H9 (cell line): ENCODE measurements around the gene KCNK1. TPM values are rescaled to one million over a fixed set of nuclear protein-coding genes. Genes with fewer than 3 reads are reported as not detected.

Experiments
- DNase-seq: peaks from one replicate; pipeline ENCODE4 v3.0.0-alpha.2; 2017
- H2AFZ ChIP-seq: one replicate; pipeline ENCODE4 v1.6.1; 2013; ENCODE audit warnings: mild to moderate bottlenecking, low read length, control low read depth, moderate library complexity
- H2AK5ac ChIP-seq: 2 replicates; pipeline ENCODE4 v1.6.1; 2013; ENCODE audit warnings: low read length, control low read depth, mixed read lengths; ENCODE audit not compliant: insufficient read length
- H2BK120ac ChIP-seq: one replicate; pipeline ENCODE4 v1.6.1; 2013; ENCODE audit warnings: low read depth, mild to moderate bottlenecking, low read length, control low read depth, inconsistent platforms; ENCODE audit not compliant: poor library complexity, severe bottlenecking
- H2BK12ac ChIP-seq: 2 replicates; pipeline ENCODE4 v1.6.1; 2013; ENCODE audit warnings: low read length, control low read depth, mixed read lengths, low read depth; ENCODE audit not compliant: insufficient read length
- H2BK15ac ChIP-seq: 2 replicates; pipeline ENCODE4 v1.6.1; 2013; ENCODE audit warnings: low read depth, low read length, control low read depth
- H2BK20ac ChIP-seq: one replicate; pipeline ENCODE4 v1.6.1; 2013; ENCODE audit warnings: low read depth, mild to moderate bottlenecking, low read length, control low read depth, inconsistent platforms; ENCODE audit not compliant: poor library complexity, severe bottlenecking
- H2BK5ac ChIP-seq: 2 replicates; pipeline ENCODE4 v1.6.1; 2013; ENCODE audit warnings: low read length, control low read depth, mixed read lengths; ENCODE audit not compliant: insufficient read length
- H3K14ac ChIP-seq: 2 replicates; pipeline ENCODE4 v1.6.1; 2013; ENCODE audit warnings: low read length, control low read depth; ENCODE audit not compliant: insufficient read depth
- H3K18ac ChIP-seq: 2 replicates; pipeline ENCODE4 v1.6.1; 2013; ENCODE audit warnings: low read depth, mild to moderate bottlenecking, mixed read lengths, low read length, control low read depth; ENCODE audit not compliant: insufficient read length
- H3K23ac ChIP-seq: 2 replicates; pipeline ENCODE4 v1.6.1; 2013; ENCODE audit warnings: low read length, control low read depth, mixed read lengths, low read depth; ENCODE audit not compliant: insufficient read length
- H3K23me2 ChIP-seq: 2 replicates; pipeline ENCODE4 v1.6.1; 2013; ENCODE audit warnings: low read depth, mild to moderate bottlenecking, mixed read lengths, low read length, control low read depth; ENCODE audit not compliant: insufficient read length, poor library complexity, severe bottlenecking
- H3K27ac ChIP-seq: 2 replicates; pipeline ENCODE4 v1.5.1; 2013; ENCODE audit warnings: low read length, control low read depth, mixed read lengths, low read depth; ENCODE audit not compliant: insufficient read length
- H3K27me3 ChIP-seq: 2 replicates; pipeline ENCODE4 v1.6.1; 2013; ENCODE audit warnings: low read length, control low read depth, inconsistent platforms; ENCODE audit not compliant: insufficient read depth
- H3K4ac ChIP-seq: 2 replicates; pipeline ENCODE4 v1.6.1; 2013; ENCODE audit warnings: low read depth, mild to moderate bottlenecking, control low read depth, inconsistent platforms, low read length, moderate library complexity
- H3K4me1 ChIP-seq: 2 replicates; pipeline ENCODE4 v1.6.1; 2013; ENCODE audit warnings: low read length, control low read depth, inconsistent platforms; ENCODE audit not compliant: insufficient read depth
- H3K4me2 ChIP-seq: 2 replicates; pipeline ENCODE4 v1.6.1; 2013; ENCODE audit warnings: low read length, control low read depth, mixed read lengths; ENCODE audit not compliant: insufficient read length, insufficient read depth
- H3K56ac ChIP-seq: 2 replicates; pipeline ENCODE4 v1.6.1; 2013; ENCODE audit warnings: low read depth, mild to moderate bottlenecking, mixed read lengths, low read length, control low read depth; ENCODE audit not compliant: insufficient read length
- H3K79me1 ChIP-seq: 2 replicates; pipeline ENCODE4 v1.6.1; 2013; ENCODE audit warnings: low read depth, mild to moderate bottlenecking, moderate library complexity, low read length, control low read depth, inconsistent platforms; ENCODE audit not compliant: insufficient read depth, poor library complexity, severe bottlenecking
- H3K79me2 ChIP-seq: 2 replicates; pipeline ENCODE4 v1.6.1; 2013; ENCODE audit warnings: low read length, control low read depth, inconsistent platforms; ENCODE audit not compliant: insufficient read depth
- H3K9ac ChIP-seq: 2 replicates; pipeline ENCODE4 v1.6.1; 2013; ENCODE audit warnings: low read length, control low read depth, mixed read lengths; ENCODE audit not compliant: insufficient read length; ENCODE audit errors: extremely low read depth
- H3K9me3 ChIP-seq: one replicate; pipeline ENCODE4 v1.6.1; 2013; ENCODE audit warnings: low read depth, low read length, inconsistent platforms; ENCODE audit not compliant: control insufficient read depth
- H3T11ph ChIP-seq: one replicate; pipeline ENCODE4 v1.6.1; 2013; ENCODE audit warnings: mild to moderate bottlenecking, low read length, control low read depth, inconsistent platforms
- H4K20me1 ChIP-seq: one replicate; pipeline ENCODE4 v1.6.1; 2013; ENCODE audit not compliant: control insufficient read depth, insufficient read length, insufficient read depth
- H4K5ac ChIP-seq: 2 replicates; pipeline ENCODE4 v1.6.1; 2013; ENCODE audit warnings: low read depth, mild to moderate bottlenecking, mixed read lengths, low read length, control low read depth; ENCODE audit not compliant: insufficient read length
- H4K8ac ChIP-seq: replicated peaks from 2 replicates; pipeline ENCODE4 v1.6.1; 2013; ENCODE audit warnings: low read length, control low read depth, mixed read lengths, low read depth; ENCODE audit not compliant: insufficient read length
- H4K91ac ChIP-seq: 2 replicates; pipeline ENCODE4 v1.6.1; 2013; ENCODE audit warnings: low read depth, mild to moderate bottlenecking, moderate library complexity, mixed read lengths, low read length, control low read depth; ENCODE audit not compliant: insufficient read length
- H3K27ac Mint-ChIP-seq, 3 experiments: 2 replicates in 2 of 3; 3 replicates in 1 of 3; pipeline ENCODE4 v1.8.0; 2020 to 2021; ENCODE audit warnings: mixed read lengths in 3 of 3, mild to moderate bottlenecking in 1 of 3, moderate library complexity in 1 of 3
- H3K27me3 Mint-ChIP-seq: 2 replicates; pipeline ENCODE4 v1.8.0; 2021; ENCODE audit warnings: low read depth, mild to moderate bottlenecking, moderate library complexity, mixed read lengths
- H3K36me3 Mint-ChIP-seq, 3 experiments: 2 replicates in 2 of 3; 3 replicates in 1 of 3; pipeline ENCODE4 v1.8.0; 2020 to 2021; ENCODE audit warnings: low read depth in 3 of 3, mixed read lengths in 3 of 3; ENCODE audit not compliant: insufficient read depth in 1 of 3
- H3K4me1 Mint-ChIP-seq, 2 experiments: 2 replicates each; pipeline ENCODE4 v1.8.0; 2020; ENCODE audit warnings: mixed read lengths in 2 of 2
- H3K4me3 Mint-ChIP-seq, 2 experiments: 2 replicates in 1 of 2; 3 replicates in 1 of 2; pipeline ENCODE4 v1.8.0; 2020 to 2021; ENCODE audit warnings: mild to moderate bottlenecking in 2 of 2, mixed read lengths in 2 of 2, moderate library complexity in 1 of 2
- H3K9me3 Mint-ChIP-seq, 2 experiments: 2 replicates in 1 of 2; 3 replicates in 1 of 2; pipeline ENCODE4 v1.8.0; 2020; ENCODE audit warnings: mild to moderate bottlenecking in 2 of 2, mixed read lengths in 2 of 2, moderate library complexity in 1 of 2
- WGBS: extraction: QIAGEN DNeasy Blood & Tissue Kit; methylation state at CpG from one replicate; pipeline ENCODE4 v1.1.7; 2013; ENCODE audit warnings: missing lambda C conversion rate, low lambda C conversion rate, mixed read lengths; ENCODE audit not compliant: insufficient read length; ENCODE audit errors: extremely low coverage; 5-methylcytosine and 5-hydroxymethylcytosine counted together
- total RNA-seq: library from RNA; stranded (reverse); gene quantifications from 2 replicates; pipeline ENCODE4 v1.2.1, GENCODE V29; 2021
- TF ChIP-seq, protein P1 (sequence below): fragments of 200-600 bp; sonication (generic); conservative IDR thresholded peaks from 3 replicates; pipeline ENCODE4 v1.8.0; 2021; ENCODE audit warnings: antibody characterized with exemption, mild to moderate bottlenecking

Gene KCNK1
- total RNA-seq, 1 experiment from 2014 or later = 9.9 TPM

DNA sequence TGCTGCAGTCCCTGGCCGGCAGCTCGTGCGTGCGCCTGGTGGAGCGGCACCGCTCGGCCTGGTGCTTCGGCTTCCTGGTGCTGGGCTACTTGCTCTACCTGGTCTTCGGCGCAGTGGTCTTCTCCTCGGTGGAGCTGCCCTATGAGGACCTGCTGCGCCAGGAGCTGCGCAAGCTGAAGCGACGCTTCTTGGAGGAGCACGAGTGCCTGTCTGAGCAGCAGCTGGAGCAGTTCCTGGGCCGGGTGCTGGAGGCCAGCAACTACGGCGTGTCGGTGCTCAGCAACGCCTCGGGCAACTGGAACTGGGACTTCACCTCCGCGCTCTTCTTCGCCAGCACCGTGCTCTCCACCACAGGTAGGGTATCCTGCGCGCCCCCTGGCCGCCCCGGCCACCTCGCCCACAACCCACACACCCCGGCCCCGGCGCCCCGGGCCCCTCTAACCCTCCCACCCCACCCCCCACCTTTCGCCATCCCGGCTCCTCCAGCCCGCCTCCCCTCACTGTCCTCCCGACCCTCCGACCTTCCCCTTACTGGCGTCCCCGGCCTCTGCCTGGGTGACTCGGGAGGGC is 352 bp downstream of the KCNK1 start:
- H3K27me3 Mint-ChIP-seq = peaks cover 40% of the 10 kb centered on the region
- Histone ChIP-seq H3K27ac (no peak overlapping the region), H2BK20ac (no peak overlapping the region), H3K56ac (no peak overlapping the region), H2BK5ac (no peak overlapping the region), H4K91ac (no peak overlapping the region), H3K18ac (peak overlapping the region; percentile 76), H3K9ac (peak overlapping the region; percentile 63), H3K23me2 (peaks cover 12% of the 10 kb centered on the region), H4K20me1 (no peaks in the 10 kb centered on the region), H3K27me3 (peaks cover 3% of the 10 kb centered on the region; the same call in 1 of the 2 replicates), H3K23ac (no peak overlapping the region), H3K4me1 (no peaks in the 10 kb centered on the region), H3K14ac (peak overlapping the region; percentile 82), H2BK120ac (no peak overlapping the region), H2AFZ (no peak overlapping the region), H4K5ac (no peak overlapping the region), H3K79me2 (no peaks in the 10 kb centered on the region), H4K8ac (no peak overlapping the region), H3K9me3 (no peaks in the 10 kb centered on the region), H3K4ac (no peak overlapping the region), H3K4me2 (peak overlapping the region; percentile 93), H2AK5ac (no peak overlapping the region), H3K79me1 (no peaks in the 10 kb centered on the region), H2BK12ac (no peak overlapping the region), H3T11ph (no peak overlapping the region), H2BK15ac (no peak overlapping the region)
- H3K4me1 Mint-ChIP-seq = peaks cover 26 to 30% of the 10 kb centered on the region in 2 experiments
- WGBS = no CpG with 5 or more reads among the region's 43 CpGs
- peak; percentile 70 for DNase-seq
- peak overlapping the region; percentile 42 to 87 (median 60); a peak in 4 of 7 replicates for H3K27ac Mint-ChIP-seq
- H3K9me3 Mint-ChIP-seq = no peaks in the 10 kb centered on the region; a peak in 1 of 5 replicates
- TF ChIP-seq, protein P1, sequence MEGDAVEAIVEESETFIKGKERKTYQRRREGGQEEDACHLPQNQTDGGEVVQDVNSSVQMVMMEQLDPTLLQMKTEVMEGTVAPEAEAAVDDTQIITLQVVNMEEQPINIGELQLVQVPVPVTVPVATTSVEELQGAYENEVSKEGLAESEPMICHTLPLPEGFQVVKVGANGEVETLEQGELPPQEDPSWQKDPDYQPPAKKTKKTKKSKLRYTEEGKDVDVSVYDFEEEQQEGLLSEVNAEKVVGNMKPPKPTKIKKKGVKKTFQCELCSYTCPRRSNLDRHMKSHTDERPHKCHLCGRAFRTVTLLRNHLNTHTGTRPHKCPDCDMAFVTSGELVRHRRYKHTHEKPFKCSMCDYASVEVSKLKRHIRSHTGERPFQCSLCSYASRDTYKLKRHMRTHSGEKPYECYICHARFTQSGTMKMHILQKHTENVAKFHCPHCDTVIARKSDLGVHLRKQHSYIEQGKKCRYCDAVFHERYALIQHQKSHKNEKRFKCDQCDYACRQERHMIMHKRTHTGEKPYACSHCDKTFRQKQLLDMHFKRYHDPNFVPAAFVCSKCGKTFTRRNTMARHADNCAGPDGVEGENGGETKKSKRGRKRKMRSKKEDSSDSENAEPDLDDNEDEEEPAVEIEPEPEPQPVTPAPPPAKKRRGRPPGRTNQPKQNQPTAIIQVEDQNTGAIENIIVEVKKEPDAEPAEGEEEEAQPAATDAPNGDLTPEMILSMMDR = no peak
- peaks cover 5 to 21% (median 18%) of the 10 kb centered on the region in 3 experiments for H3K36me3 Mint-ChIP-seq
- peak overlapping the region; percentile 87 to 94 for H3K4me3 Mint-ChIP-seq
